Measurements from ENCODE around the gene ART5. TPM values are rescaled to one million over a fixed set of nuclear protein-coding genes. Genes with fewer than 3 reads are reported as not detected.
"Not testable (repeated sequence)": the region's sequence is repeated elsewhere in the genome, so short reads cannot be mapped to it uniquely, and the experiment has no call there.

Gene ART5
- total RNA-seq, 2 donors from 2014 or later, result 6.4 to 7.8 TPM

GRCh38 chr11:3605771-3606203, 36.0 kb downstream of the ART5 start:
- no peaks in the 10 kb centered on the region for H3K4me1 Mint-ChIP-seq
- H3K27ac ChIP-seq (ENCODE audit: low read depth, low read length), result no peak overlapping the region

GRCh38 chr11:3605283-3605662, 36.5 kb downstream of the ART5 start:
- H3K4me3 Mint-ChIP-seq, result no peak overlapping the region
- no peak for DNase-seq
- Histone ChIP-seq H3K9me3 (ENCODE audit: control insufficient read depth, low read length) (no peaks in the 10 kb centered on the region), H3K4me3 (ENCODE audit: low read length) (no peak overlapping the region), H3K9ac (ENCODE audit: extremely low read depth, low read length, poor library complexity, severe bottlenecking) (no peak overlapping the region), H3K27me3 (ENCODE audit: control insufficient read depth, insufficient read depth, low read length, poor library complexity, severe bottlenecking) (no peaks in the 10 kb centered on the region), H3K4me1 (ENCODE audit: control insufficient read depth, insufficient read depth, low read length) (no peaks in the 10 kb centered on the region), H3K36me3 (ENCODE audit: control insufficient read depth, insufficient read depth, low read length) (no peaks in the 10 kb centered on the region), H3K27ac (ENCODE audit: low read depth, low read length) (no peak overlapping the region)
- peaks cover 4% of the 10 kb centered on the region for H3K27me3 Mint-ChIP-seq (ENCODE audit: insufficient read depth)
- 92 to 93% methylated on average over 3 of the region's 3 CpGs for WGBS, 2 experiments (ENCODE audit: insufficient coverage in 1 of 2, insufficient read length in 1 of 2)
- no peaks in the 10 kb centered on the region for H3K9me3 Mint-ChIP-seq
- no peak for TF ChIP-seq CTCF (conservative IDR thresholded peaks at IDR 0.05)
- H3K27ac Mint-ChIP-seq, result no peak overlapping the region
- no peaks in the 10 kb centered on the region for H3K36me3 Mint-ChIP-seq (ENCODE audit: low read depth)
- no peaks in the 10 kb centered on the region for H3K4me1 Mint-ChIP-seq

More at GRCh38 chr11:3605771-3606203, 36.0 kb downstream of the ART5 start:
- no peak for TF ChIP-seq CTCF (conservative IDR thresholded peaks at IDR 0.05)
- no peaks in the 10 kb centered on the region for H3K36me3 ChIP-seq (ENCODE audit: control insufficient read depth, insufficient read depth, low read length)
- no peaks in the 10 kb centered on the region for H3K9me3 ChIP-seq (ENCODE audit: control insufficient read depth, low read length)
- no peak for DNase-seq
- H3K27me3 Mint-ChIP-seq (ENCODE audit: insufficient read depth), result peaks cover 7% of the 10 kb centered on the region
- H3K27ac Mint-ChIP-seq, result no peak overlapping the region
- no peaks in the 10 kb centered on the region for H3K27me3 ChIP-seq (ENCODE audit: control insufficient read depth, insufficient read depth, low read length, poor library complexity, severe bottlenecking)
- H3K9ac ChIP-seq (ENCODE audit: extremely low read depth, low read length, poor library complexity, severe bottlenecking), result no peak overlapping the region
- 95 to 97% methylated on average over 4 to 5 of the region's 5 CpGs for WGBS, 2 experiments (ENCODE audit: insufficient coverage in 1 of 2, insufficient read length in 1 of 2)
- H3K4me3 Mint-ChIP-seq, result no peak overlapping the region
- no peaks in the 10 kb centered on the region for H3K36me3 Mint-ChIP-seq (ENCODE audit: low read depth)
- H3K4me1 ChIP-seq (ENCODE audit: control insufficient read depth, insufficient read depth, low read length), result no peaks in the 10 kb centered on the region
- H3K9me3 Mint-ChIP-seq, result no peaks in the 10 kb centered on the region
- no peak overlapping the region for H3K4me3 ChIP-seq (ENCODE audit: low read length)

- Histone ChIP-seq H3K4me1 (ENCODE audit: control insufficient read depth, insufficient read depth, low read length) (no peaks in the 10 kb centered on the region), H3K27me3 (ENCODE audit: control insufficient read depth, insufficient read depth, low read length, poor library complexity, severe bottlenecking) (no peaks in the 10 kb centered on the region), H3K27ac (ENCODE audit: low read depth, low read length) (no peak overlapping the region), H3K9ac (ENCODE audit: extremely low read depth, low read length, poor library complexity, severe bottlenecking) (no peak overlapping the region), H3K4me3 (ENCODE audit: low read length) (no peak overlapping the region), H3K36me3 (ENCODE audit: control insufficient read depth, insufficient read depth, low read length) (no peaks in the 10 kb centered on the region), H3K9me3 (ENCODE audit: control insufficient read depth, low read length) (no peaks in the 10 kb centered on the region)
- H3K9me3 Mint-ChIP-seq, result no peaks in the 10 kb centered on the region
- 94% methylated on average over 3 of the region's 3 CpGs; no CpG with 5 or more reads in 1 of the 2 experiments for WGBS, 2 experiments (ENCODE audit: insufficient coverage in 1 of 2, insufficient read length in 1 of 2)
- H3K27me3 Mint-ChIP-seq (ENCODE audit: insufficient read depth), result no peaks in the 10 kb centered on the region
- no peak overlapping the region for H3K4me3 Mint-ChIP-seq
- DNase-seq, result peak; percentile 11
- no peaks in the 10 kb centered on the region for H3K36me3 Mint-ChIP-seq (ENCODE audit: low read depth)
- no peak overlapping the region for H3K27ac Mint-ChIP-seq
- H3K4me1 Mint-ChIP-seq, result no peaks in the 10 kb centered on the region
- no peak for TF ChIP-seq CTCF (conservative IDR thresholded peaks at IDR 0.05)
These were observed 37.6 kb downstream of the ART5 start for GRCh38 chr11:3604167-3604566.

GRCh38 chr11:3600201-3600600, 41.6 kb downstream of the ART5 start:
- not testable (repeated sequence) for H3K4me3 ChIP-seq (ENCODE audit: low read length); H3K27ac ChIP-seq (ENCODE audit: low read depth, low read length); H3K36me3 ChIP-seq (ENCODE audit: control insufficient read depth, insufficient read depth, low read length); H3K27me3 Mint-ChIP-seq (ENCODE audit: insufficient read depth); H3K27ac Mint-ChIP-seq; H3K4me3 Mint-ChIP-seq; H3K4me1 ChIP-seq (ENCODE audit: control insufficient read depth, insufficient read depth, low read length); H3K27me3 ChIP-seq (ENCODE audit: control insufficient read depth, insufficient read depth, low read length, poor library complexity, severe bottlenecking); H3K9me3 Mint-ChIP-seq; H3K9ac ChIP-seq (ENCODE audit: extremely low read depth, low read length, poor library complexity, severe bottlenecking); H3K36me3 Mint-ChIP-seq (ENCODE audit: low read depth); H3K9me3 ChIP-seq (ENCODE audit: control insufficient read depth, low read length); H3K4me1 Mint-ChIP-seq
- WGBS, 2 experiments (ENCODE audit: insufficient coverage in 1 of 2, insufficient read length in 1 of 2), result 90 to 100% methylated on average over 4 to 10 of the region's 10 CpGs
- peak; percentile 6 for DNase-seq

GRCh38 chr11:3597743-3598142, 44.0 kb downstream of the ART5 start:
- DNase-seq, result peak; percentile 13

More at GRCh38 chr11:3597743-3598142, 44.0 kb downstream of the ART5 start:
- not testable (repeated sequence) for H3K9me3 ChIP-seq (ENCODE audit: control insufficient read depth, low read length); H3K27me3 Mint-ChIP-seq (ENCODE audit: insufficient read depth); H3K36me3 Mint-ChIP-seq (ENCODE audit: low read depth); H3K9ac ChIP-seq (ENCODE audit: extremely low read depth, low read length, poor library complexity, severe bottlenecking); H3K4me3 ChIP-seq (ENCODE audit: low read length); H3K4me3 Mint-ChIP-seq; H3K9me3 Mint-ChIP-seq; H3K27me3 ChIP-seq (ENCODE audit: control insufficient read depth, insufficient read depth, low read length, poor library complexity, severe bottlenecking); H3K36me3 ChIP-seq (ENCODE audit: control insufficient read depth, insufficient read depth, low read length); H3K4me1 ChIP-seq (ENCODE audit: control insufficient read depth, insufficient read depth, low read length); H3K27ac Mint-ChIP-seq; H3K4me1 Mint-ChIP-seq; H3K27ac ChIP-seq (ENCODE audit: low read depth, low read length)
- 97% methylated on average over 11 to 15 of the region's 15 CpGs for WGBS, 2 experiments (ENCODE audit: insufficient coverage in 1 of 2, insufficient read length in 1 of 2)
